Measurements from ENCODE around the gene RHEX.

Gene RHEX

DNA sequence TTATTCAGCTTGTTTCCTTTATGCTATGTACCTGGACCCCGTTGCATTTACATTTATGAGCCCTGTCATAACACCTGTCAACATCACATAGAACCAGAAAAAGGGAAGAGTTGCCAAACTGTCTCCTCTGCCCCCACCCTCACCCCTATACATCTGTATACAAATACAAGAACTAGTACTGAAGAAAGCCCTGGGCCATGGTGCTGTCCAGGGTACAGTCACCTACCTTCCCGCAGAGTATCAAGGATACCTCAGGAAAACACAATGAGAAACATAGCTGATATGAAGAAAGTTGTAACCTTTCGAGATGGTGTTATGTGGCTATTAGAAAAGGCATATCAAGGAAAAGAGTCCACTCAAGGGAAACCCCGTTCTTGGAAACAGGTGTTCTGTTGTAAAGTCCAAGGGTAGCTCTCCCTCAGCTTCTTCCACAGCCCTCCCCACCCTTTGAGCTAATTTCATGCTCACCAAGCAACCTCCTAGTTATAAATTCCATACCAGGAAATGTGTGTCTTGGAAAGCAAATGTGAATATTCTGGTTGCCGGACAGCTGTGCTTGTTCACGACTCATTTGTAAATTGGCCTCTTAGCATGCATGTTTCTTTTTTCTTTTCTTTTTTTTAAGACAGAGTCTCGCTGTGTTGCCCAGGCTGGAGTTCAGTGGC is 80.9 kb downstream of the RHEX start:
- DNase-seq (ENCODE audit: low read depth, low spot score): peak; percentile 36
- in situ Hi-C loops (cut with HindIII; ENCODE audit: low sequenced_read_pairs): no loop called here
- TF ChIP-seq, protein P1, sequence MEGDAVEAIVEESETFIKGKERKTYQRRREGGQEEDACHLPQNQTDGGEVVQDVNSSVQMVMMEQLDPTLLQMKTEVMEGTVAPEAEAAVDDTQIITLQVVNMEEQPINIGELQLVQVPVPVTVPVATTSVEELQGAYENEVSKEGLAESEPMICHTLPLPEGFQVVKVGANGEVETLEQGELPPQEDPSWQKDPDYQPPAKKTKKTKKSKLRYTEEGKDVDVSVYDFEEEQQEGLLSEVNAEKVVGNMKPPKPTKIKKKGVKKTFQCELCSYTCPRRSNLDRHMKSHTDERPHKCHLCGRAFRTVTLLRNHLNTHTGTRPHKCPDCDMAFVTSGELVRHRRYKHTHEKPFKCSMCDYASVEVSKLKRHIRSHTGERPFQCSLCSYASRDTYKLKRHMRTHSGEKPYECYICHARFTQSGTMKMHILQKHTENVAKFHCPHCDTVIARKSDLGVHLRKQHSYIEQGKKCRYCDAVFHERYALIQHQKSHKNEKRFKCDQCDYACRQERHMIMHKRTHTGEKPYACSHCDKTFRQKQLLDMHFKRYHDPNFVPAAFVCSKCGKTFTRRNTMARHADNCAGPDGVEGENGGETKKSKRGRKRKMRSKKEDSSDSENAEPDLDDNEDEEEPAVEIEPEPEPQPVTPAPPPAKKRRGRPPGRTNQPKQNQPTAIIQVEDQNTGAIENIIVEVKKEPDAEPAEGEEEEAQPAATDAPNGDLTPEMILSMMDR (IDR thresholded peaks at IDR 0.05; ENCODE audit: low read depth, low read length): no peak
- H3K4me3 ChIP-seq (ENCODE audit: low read depth, low read length): no peak overlapping the region

DNA sequence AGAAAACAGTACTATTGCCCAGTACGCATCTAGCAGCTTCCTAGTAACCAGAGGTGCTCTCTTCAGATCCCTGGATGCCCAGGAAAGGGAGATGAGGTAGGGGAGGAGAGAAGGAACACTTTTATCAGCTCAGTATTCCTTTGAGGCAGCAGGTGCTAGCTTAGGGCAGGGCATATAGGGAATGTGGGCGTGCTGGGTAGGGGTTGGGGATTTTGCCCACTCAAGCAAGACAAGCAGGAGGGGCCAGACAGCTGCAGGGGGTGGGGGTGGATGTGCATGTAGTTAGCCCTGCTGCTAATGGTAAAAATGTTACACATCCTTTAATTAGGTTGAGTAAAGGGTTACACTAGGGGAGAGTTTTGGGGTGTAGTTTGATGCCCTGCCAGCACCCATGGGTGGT is 82.3 kb downstream of the RHEX start:
- TF ChIP-seq, protein P1 (IDR thresholded peaks at IDR 0.05; ENCODE audit: low read depth, low read length): no peak
- no peak for DNase-seq (ENCODE audit: low read depth, low spot score)
- no peak overlapping the region for H3K4me3 ChIP-seq (ENCODE audit: low read depth, low read length)
- in situ Hi-C loops (cut with HindIII; ENCODE audit: low sequenced_read_pairs): no loop called here

DNA sequence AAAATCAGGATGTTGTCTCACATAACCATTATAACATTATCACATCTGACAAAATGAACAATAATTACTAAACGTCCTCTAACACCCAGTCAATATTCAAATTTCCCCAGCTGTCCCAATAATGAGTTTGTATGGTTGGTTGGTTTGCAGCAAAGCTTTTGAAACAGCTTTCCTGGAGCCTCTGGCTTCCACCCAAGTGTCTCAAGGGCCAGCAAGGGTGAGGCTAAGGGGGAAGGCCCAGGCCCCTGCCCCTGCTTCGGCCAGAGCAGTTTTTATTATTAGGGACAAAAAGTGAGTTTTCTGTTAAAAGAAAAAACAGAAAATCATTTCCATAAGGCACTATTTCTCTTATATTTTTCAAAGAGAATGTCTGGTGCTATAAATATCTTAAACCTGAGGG is 83.3 kb downstream of the RHEX start:
- TF ChIP-seq, protein P1 (IDR thresholded peaks at IDR 0.05; ENCODE audit: low read depth, low read length): no peak

DNA sequence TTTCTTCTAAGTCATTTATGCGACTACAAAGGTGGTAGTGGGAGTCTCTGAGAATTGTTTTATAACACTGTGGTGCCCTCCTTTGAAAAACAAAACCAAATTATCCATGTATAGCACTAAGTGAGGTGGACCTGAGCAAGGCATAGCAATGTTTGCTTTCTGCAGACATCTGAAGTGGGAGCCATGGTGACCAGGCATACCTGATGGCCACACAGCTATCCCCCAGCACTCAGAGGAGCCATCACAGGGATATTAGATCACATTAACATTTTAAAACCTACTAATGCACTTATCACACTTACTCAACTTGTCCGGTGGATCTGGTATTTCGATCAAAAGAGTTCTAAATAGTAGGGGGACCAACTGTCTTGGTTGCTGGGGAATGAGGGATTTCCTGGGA is 89.0 kb downstream of the RHEX start:
- TF ChIP-seq, protein P1 (IDR thresholded peaks at IDR 0.05; ENCODE audit: low read depth, low read length): no peak
- in situ Hi-C loops (cut with HindIII; ENCODE audit: low sequenced_read_pairs): no loop called here
- H3K4me3 ChIP-seq (ENCODE audit: low read depth, low read length): no peak overlapping the region
- DNase-seq (ENCODE audit: low read depth, low spot score): no peak

More for the DNA sequence above, 83.3 kb downstream of the RHEX start:
- DNase-seq (ENCODE audit: low read depth, low spot score): no peak
- in situ Hi-C loops (cut with HindIII; ENCODE audit: low sequenced_read_pairs): no loop called here
- H3K4me3 ChIP-seq (ENCODE audit: low read depth, low read length): no peak overlapping the region

DNA sequence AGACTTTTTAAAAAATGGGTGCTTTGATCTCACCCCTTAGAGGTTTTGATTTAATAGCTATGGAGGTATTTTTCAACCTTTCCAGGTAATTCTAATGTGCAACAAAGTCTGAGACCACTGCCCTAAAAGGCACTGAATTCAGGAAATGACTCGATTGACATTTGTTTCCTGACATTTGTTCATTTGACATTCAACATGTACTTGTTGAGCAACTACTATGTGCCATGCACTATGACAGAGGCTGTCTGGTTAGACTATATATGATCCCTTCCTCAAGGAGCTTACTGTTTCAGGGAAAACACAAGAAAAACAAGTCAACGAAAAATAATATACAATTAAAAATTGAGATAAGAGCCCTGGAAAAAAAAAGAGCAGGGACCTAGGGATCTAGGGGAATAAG is 89.8 kb downstream of the RHEX start:
- in situ Hi-C loops (cut with HindIII; ENCODE audit: low sequenced_read_pairs): no loop called here
- H3K4me3 ChIP-seq (ENCODE audit: low read depth, low read length): no peak overlapping the region
- TF ChIP-seq, protein P1 (IDR thresholded peaks at IDR 0.05; ENCODE audit: low read depth, low read length): no peak
- no peak for DNase-seq (ENCODE audit: low read depth, low spot score)

DNA sequence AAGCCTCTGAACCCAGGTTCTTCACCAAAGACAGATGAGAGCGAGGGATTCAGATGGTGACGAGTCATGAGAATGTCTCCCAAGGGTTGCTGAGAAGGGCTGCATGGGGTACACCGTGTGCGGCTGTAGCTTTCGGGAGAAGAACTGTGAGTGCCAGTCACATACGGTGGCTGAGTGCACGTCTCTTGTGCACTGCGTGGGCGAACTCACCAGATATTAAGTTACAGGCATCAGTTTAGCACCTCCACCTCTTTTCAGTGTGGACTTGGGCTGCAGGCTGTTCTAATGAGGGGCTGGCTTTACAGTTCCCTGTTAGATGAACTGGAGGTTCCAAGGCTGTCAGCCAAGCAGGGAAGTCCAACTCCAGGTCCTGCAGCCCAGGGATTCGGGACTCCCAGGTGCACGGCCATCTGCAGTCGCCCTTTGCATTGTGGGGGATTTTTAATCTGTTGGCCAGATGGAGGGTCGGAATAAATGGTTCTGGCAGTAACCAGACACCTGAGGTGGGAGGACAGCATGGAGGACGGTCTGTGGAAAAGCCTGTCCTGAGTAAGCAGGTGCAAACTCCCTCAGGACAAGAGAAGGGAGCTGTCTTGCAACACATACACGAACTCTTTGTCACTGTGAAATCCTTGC is 90.7 kb downstream of the RHEX start:
- DNase-seq (ENCODE audit: low read depth, low spot score): no peak
- no peak overlapping the region for H3K4me3 ChIP-seq (ENCODE audit: low read depth, low read length)
- in situ Hi-C loops (cut with HindIII; ENCODE audit: low sequenced_read_pairs): no loop called here
- TF ChIP-seq, protein P1 (IDR thresholded peaks at IDR 0.05; ENCODE audit: low read depth, low read length): no peak

Data from astrocyte of the spinal cord (primary cell).